GM12864 (cell line): ENCODE data around the gene IKZF1.

Experiments
- DNase-seq: peaks from one replicate; pipeline ENCODE4 v3.0.0-alpha.2; 2011; ENCODE audit warnings: low read depth
- H3K4me3 ChIP-seq: 2 replicates; pipeline ENCODE4 v1.5.1; 2011; ENCODE audit warnings: mild to moderate bottlenecking, low read depth, low read length, control low read depth
- CTCF ChIP-seq: IDR thresholded peaks from 2 replicates; pipeline ENCODE4 v1.5.1; 2011; ENCODE audit warnings: low read depth, mild to moderate bottlenecking, moderate library complexity, low read length, control low read depth, inconsistent platforms; ENCODE audit errors: missing control alignments

IKZF1 gene

GRCh38 chr7:50266635-50267386 lies 37.7 kb upstream of the IKZF1 start:
- DNase-seq: peak; percentile 82
- TF ChIP-seq CTCF: no peak
- no peak overlapping the region for H3K4me3 ChIP-seq

- H3K4me3 ChIP-seq: no peak overlapping the region
- DNase-seq: no peak
- no peak for TF ChIP-seq CTCF
Measured at GRCh38 chr7:50267525-50268041, 36.9 kb upstream of the IKZF1 start.

DNA sequence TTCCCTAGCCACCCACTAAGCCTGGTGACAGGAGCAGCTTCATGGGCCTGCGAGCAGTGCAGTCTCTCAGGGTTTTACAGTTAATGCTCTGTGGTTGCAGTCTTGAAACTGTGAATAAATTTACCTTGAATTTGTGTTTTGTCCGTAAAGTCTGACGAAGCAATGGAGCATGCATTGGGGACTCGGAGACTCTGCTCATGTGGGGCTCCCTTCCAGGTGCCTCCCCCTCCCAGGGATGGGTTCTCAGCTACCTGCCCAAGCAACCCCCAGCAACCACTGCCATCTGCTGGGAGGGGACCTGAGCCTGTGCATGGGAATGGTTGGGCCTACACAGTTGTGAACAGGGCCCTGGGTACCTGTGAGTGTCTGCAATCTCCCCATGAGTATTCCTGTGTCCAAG lies 36.3 kb upstream of the IKZF1 start:
- peak; percentile 23 for TF ChIP-seq CTCF
- H3K4me3 ChIP-seq: no peak overlapping the region
- DNase-seq: peak; percentile 46

GRCh38 chr7:50268990-50269389 lies 35.5 kb upstream of the IKZF1 start:
- TF ChIP-seq CTCF: no peak

DNA sequence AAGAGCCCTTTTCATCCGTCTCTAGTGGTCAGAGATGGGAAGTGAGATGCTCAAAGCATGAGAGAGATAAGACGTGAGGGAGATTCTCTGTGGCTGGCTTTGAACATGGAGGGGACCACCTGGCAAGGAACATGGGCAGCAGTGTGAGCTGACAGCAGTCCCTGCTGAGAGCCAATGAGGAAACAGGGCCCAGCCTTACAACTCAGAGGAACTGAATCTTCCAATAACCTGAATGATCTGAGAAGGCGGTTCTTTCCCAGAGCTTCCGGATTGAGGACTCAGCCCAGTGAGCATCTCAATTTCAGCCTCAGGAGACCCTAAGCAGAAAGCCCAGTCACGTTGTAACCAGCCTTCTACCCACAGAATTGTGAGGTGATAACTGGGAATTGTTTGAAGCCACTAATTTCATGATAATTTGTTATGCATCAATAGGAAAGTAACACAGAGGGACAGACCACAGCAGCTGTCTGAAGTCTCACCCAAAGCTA lies 33.9 kb upstream of the IKZF1 start:
- peak; percentile 55 for DNase-seq
- TF ChIP-seq CTCF: no peak
- no peak overlapping the region for H3K4me3 ChIP-seq

More at GRCh38 chr7:50268990-50269389, 35.5 kb upstream of the IKZF1 start:
- no peak for DNase-seq
- H3K4me3 ChIP-seq: no peak overlapping the region

DNA sequence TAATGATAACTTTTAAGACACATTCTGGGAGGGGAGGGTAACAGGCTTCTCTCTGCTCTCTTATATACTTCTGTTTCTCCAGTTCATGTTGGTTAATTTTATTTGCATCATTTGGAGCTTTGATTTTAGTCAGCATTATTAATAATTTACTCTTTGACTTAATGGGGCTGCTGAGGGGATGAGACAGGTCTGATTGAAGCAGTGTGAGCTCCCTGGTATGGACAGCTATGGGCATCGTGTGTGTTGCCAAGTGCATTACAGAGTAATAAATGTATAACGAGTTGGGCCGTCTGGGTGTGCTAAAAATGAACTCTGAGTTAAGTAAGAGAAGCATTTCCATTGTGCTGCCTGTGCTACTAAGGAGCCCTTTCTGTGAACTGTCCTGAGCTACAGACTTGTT lies 31.7 kb upstream of the IKZF1 start:
- no peak for DNase-seq
- TF ChIP-seq CTCF: no peak
- H3K4me3 ChIP-seq: no peak overlapping the region

GRCh38 chr7:50273301-50273700 lies 31.2 kb upstream of the IKZF1 start:
- H3K4me3 ChIP-seq: no peak overlapping the region
- TF ChIP-seq CTCF: no peak
- DNase-seq: no peak
